ENCODE data around the gene SHF. TPM values are rescaled to one million over a fixed set of nuclear protein-coding genes. Genes with fewer than 3 reads are reported as not detected.
A peak's percentile ranks its signal among the peaks of the same experiment; 100 is the strongest.
"Not testable (repeated sequence)": the region's sequence is repeated elsewhere in the genome, so short reads cannot be mapped to it uniquely, and the experiment has no call there.

The SHF gene
- 10.9 and 35.4 TPM in 2 replicates for total RNA-seq (2014; rRNA removed; shearing (Covaris generic); ENCODE audit: low replicate concordance)

GRCh38 chr15:45187894-45188830 is at the start of gene SHF:
Gene SHF (minus strand): TSS chr15:45187966. CDS start chr15:45187951, 15 bp downstream.
- H3K4me3 ChIP-seq (ENCODE audit: low read length) = peak within 1 kb of the TSS; percentile 94
- no peaks in the 10 kb centered on the region for H3K9me2 ChIP-seq (replicated peaks; ENCODE audit: insufficient read depth, low read length)
- peak; percentile 83 for DNase-seq
- peak within 1 kb of the TSS; percentile 95 for H2AFZ ChIP-seq (ENCODE audit: low read length)
- no peaks in the 10 kb centered on the region for H3K36me3 ChIP-seq (ENCODE audit: insufficient read depth, low read length)
- H3K9ac ChIP-seq (ENCODE audit: low read length) = peak within 1 kb of the TSS; percentile 92
- 0 out of 2 replicates have a peak, but pooled peaks cover 6% of the 10 kb centered on the region for H4K20me1 ChIP-seq (ENCODE audit: insufficient read depth, low read depth, low read length)
- H3K27ac ChIP-seq (ENCODE audit: low read length) = peak within 1 kb of the TSS; percentile 74
- peak within 1 kb of the TSS; percentile 97 for H3K4me2 ChIP-seq (ENCODE audit: low read depth, low read length, poor library complexity, severe bottlenecking)
- peaks cover 46% of the 10 kb centered on the region for H3K4me1 ChIP-seq (ENCODE audit: low read length)
- H3K27me3 ChIP-seq (ENCODE audit: low read length) = no peaks in the 10 kb centered on the region
- peaks cover 49% of the 10 kb centered on the region for H3K79me2 ChIP-seq (ENCODE audit: low read length)
- H3K9me3 ChIP-seq (ENCODE audit: low read length) = no peaks in the 10 kb centered on the region

- not testable (repeated sequence) for H3K4me1 ChIP-seq (ENCODE audit: low read length); H3K27ac ChIP-seq (ENCODE audit: low read length); H4K20me1 ChIP-seq (ENCODE audit: insufficient read depth, low read depth, low read length); DNase-seq; H3K9ac ChIP-seq (ENCODE audit: low read length); H3K36me3 ChIP-seq (ENCODE audit: insufficient read depth, low read length); H3K4me2 ChIP-seq (ENCODE audit: low read depth, low read length, poor library complexity, severe bottlenecking); H3K27me3 ChIP-seq (ENCODE audit: low read length); H3K79me2 ChIP-seq (ENCODE audit: low read length); H3K9me2 ChIP-seq (replicated peaks; ENCODE audit: insufficient read depth, low read length); H2AFZ ChIP-seq (ENCODE audit: low read length); H3K4me3 ChIP-seq (ENCODE audit: low read length)
- peaks cover 12% of the 10 kb centered on the region for H3K9me3 ChIP-seq (ENCODE audit: low read length)
Observed at GRCh38 chr15:45236806-45237205, 49.0 kb upstream of the SHF start.

GRCh38 chr15:45234562-45235235 is 46.9 kb upstream of the SHF start:
- Histone ChIP-seq H3K27me3 (ENCODE audit: low read length) (no peaks in the 10 kb centered on the region), H2AFZ (ENCODE audit: low read length) (no peak overlapping the region), H3K9ac (ENCODE audit: low read length) (no peak overlapping the region), H3K4me2 (ENCODE audit: low read depth, low read length, poor library complexity, severe bottlenecking) (no peak overlapping the region), H3K79me2 (ENCODE audit: low read length) (no peaks in the 10 kb centered on the region), H3K4me1 (ENCODE audit: low read length) (no peaks in the 10 kb centered on the region), H4K20me1 (ENCODE audit: insufficient read depth, low read depth, low read length) (no peaks in the 10 kb centered on the region), H3K4me3 (ENCODE audit: low read length) (no peak overlapping the region), H3K36me3 (ENCODE audit: insufficient read depth, low read length) (no peaks in the 10 kb centered on the region), H3K9me2 (replicated peaks; ENCODE audit: insufficient read depth, low read length) (no peaks in the 10 kb centered on the region), H3K27ac (ENCODE audit: low read length) (no peak overlapping the region), H3K9me3 (ENCODE audit: low read length) (0 out of 2 replicates have a peak, but pooled peaks cover 3% of the 10 kb centered on the region)
- no peak for DNase-seq

- Histone ChIP-seq H3K27ac (ENCODE audit: low read length) (no peak overlapping the region), H2AFZ (ENCODE audit: low read length) (no peak overlapping the region), H3K27me3 (ENCODE audit: low read length) (no peaks in the 10 kb centered on the region), H3K79me2 (ENCODE audit: low read length) (no peaks in the 10 kb centered on the region), H3K4me1 (ENCODE audit: low read length) (no peaks in the 10 kb centered on the region), H3K9me2 (replicated peaks; ENCODE audit: insufficient read depth, low read length) (no peaks in the 10 kb centered on the region), H3K36me3 (ENCODE audit: insufficient read depth, low read length) (no peaks in the 10 kb centered on the region), H4K20me1 (ENCODE audit: insufficient read depth, low read depth, low read length) (no peaks in the 10 kb centered on the region), H3K4me2 (ENCODE audit: low read depth, low read length, poor library complexity, severe bottlenecking) (no peak overlapping the region), H3K9ac (ENCODE audit: low read length) (no peak overlapping the region), H3K4me3 (ENCODE audit: low read length) (no peak overlapping the region), H3K9me3 (ENCODE audit: low read length) (0 out of 2 replicates have a peak, but pooled peaks cover 3% of the 10 kb centered on the region)
- DNase-seq = no peak
Observed at GRCh38 chr15:45231864-45232562, 44.2 kb upstream of the SHF start.

GRCh38 chr15:45231132-45231531 is 43.4 kb upstream of the SHF start:
- Histone ChIP-seq H3K4me2 (ENCODE audit: low read depth, low read length, poor library complexity, severe bottlenecking) (no peak overlapping the region), H3K36me3 (ENCODE audit: insufficient read depth, low read length) (no peaks in the 10 kb centered on the region), H3K9me3 (ENCODE audit: low read length) (0 out of 2 replicates have a peak, but pooled peaks cover 3% of the 10 kb centered on the region), H3K27me3 (ENCODE audit: low read length) (no peaks in the 10 kb centered on the region), H3K27ac (ENCODE audit: low read length) (no peak overlapping the region), H4K20me1 (ENCODE audit: insufficient read depth, low read depth, low read length) (no peaks in the 10 kb centered on the region), H3K79me2 (ENCODE audit: low read length) (no peaks in the 10 kb centered on the region), H3K9me2 (replicated peaks; ENCODE audit: insufficient read depth, low read length) (no peaks in the 10 kb centered on the region), H3K4me3 (ENCODE audit: low read length) (no peak overlapping the region), H2AFZ (ENCODE audit: low read length) (no peak overlapping the region), H3K9ac (ENCODE audit: low read length) (no peak overlapping the region), H3K4me1 (ENCODE audit: low read length) (no peaks in the 10 kb centered on the region)
- DNase-seq = no peak

GRCh38 chr15:45230245-45230965 is 42.6 kb upstream of the SHF start:
- no peak overlapping the region for H3K4me3 ChIP-seq (ENCODE audit: low read length)
- no peak overlapping the region for H3K9ac ChIP-seq (ENCODE audit: low read length)
- H3K9me3 ChIP-seq (ENCODE audit: low read length) = 0 out of 2 replicates have a peak, but pooled peaks cover 3% of the 10 kb centered on the region
- H3K4me2 ChIP-seq (ENCODE audit: low read depth, low read length, poor library complexity, severe bottlenecking) = no peak overlapping the region
- H3K27me3 ChIP-seq (ENCODE audit: low read length) = no peaks in the 10 kb centered on the region
- no peak overlapping the region for H2AFZ ChIP-seq (ENCODE audit: low read length)
- H3K79me2 ChIP-seq (ENCODE audit: low read length) = no peaks in the 10 kb centered on the region
- H3K36me3 ChIP-seq (ENCODE audit: insufficient read depth, low read length) = no peaks in the 10 kb centered on the region
- H3K9me2 ChIP-seq (replicated peaks; ENCODE audit: insufficient read depth, low read length) = no peaks in the 10 kb centered on the region
- DNase-seq = no peak
- no peak overlapping the region for H3K27ac ChIP-seq (ENCODE audit: low read length)
- no peaks in the 10 kb centered on the region for H4K20me1 ChIP-seq (ENCODE audit: insufficient read depth, low read depth, low read length)
- no peaks in the 10 kb centered on the region for H3K4me1 ChIP-seq (ENCODE audit: low read length)

- Histone ChIP-seq H3K4me1 (ENCODE audit: low read length) (no peaks in the 10 kb centered on the region), H3K9me2 (replicated peaks; ENCODE audit: insufficient read depth, low read length) (no peaks in the 10 kb centered on the region), H3K36me3 (ENCODE audit: insufficient read depth, low read length) (no peaks in the 10 kb centered on the region), H3K9ac (ENCODE audit: low read length) (no peak overlapping the region), H4K20me1 (ENCODE audit: insufficient read depth, low read depth, low read length) (no peaks in the 10 kb centered on the region), H3K4me2 (ENCODE audit: low read depth, low read length, poor library complexity, severe bottlenecking) (no peak overlapping the region), H3K4me3 (ENCODE audit: low read length) (no peak overlapping the region), H3K79me2 (ENCODE audit: low read length) (no peaks in the 10 kb centered on the region), H3K27ac (ENCODE audit: low read length) (no peak overlapping the region), H2AFZ (ENCODE audit: low read length) (no peak overlapping the region), H3K27me3 (ENCODE audit: low read length) (no peaks in the 10 kb centered on the region), H3K9me3 (ENCODE audit: low read length) (0 out of 2 replicates have a peak, but pooled peaks cover 3% of the 10 kb centered on the region)
- no peak for DNase-seq
Observed at GRCh38 chr15:45228931-45229330, 41.2 kb upstream of the SHF start.

All from Karpas-422 (cell line).